H4 (cell line): ENCODE measurements around the gene YBEY. TPM values are rescaled to one million over a fixed set of nuclear protein-coding genes. Genes with fewer than 3 reads are reported as not detected.
"Not testable (repeated sequence)": the region's sequence is repeated elsewhere in the genome, so short reads cannot be mapped to it uniquely, and the experiment has no call there.

Experiments
- DNase-seq: peaks from one replicate; pipeline ENCODE4 v3.0.0-alpha.2; 2015; ENCODE audit warnings: low spot score
- total RNA-seq: library from RNA; depleted of rRNA; stranded (reverse); fragments of >200 nt; shearing (Covaris generic); gene quantifications from 2 replicates; pipeline ENCODE4 v1.2.3, GENCODE V29; 2014

The YBEY gene
- total RNA-seq, 1 experiment from 2014 or later: 38.2 TPM

DNA sequence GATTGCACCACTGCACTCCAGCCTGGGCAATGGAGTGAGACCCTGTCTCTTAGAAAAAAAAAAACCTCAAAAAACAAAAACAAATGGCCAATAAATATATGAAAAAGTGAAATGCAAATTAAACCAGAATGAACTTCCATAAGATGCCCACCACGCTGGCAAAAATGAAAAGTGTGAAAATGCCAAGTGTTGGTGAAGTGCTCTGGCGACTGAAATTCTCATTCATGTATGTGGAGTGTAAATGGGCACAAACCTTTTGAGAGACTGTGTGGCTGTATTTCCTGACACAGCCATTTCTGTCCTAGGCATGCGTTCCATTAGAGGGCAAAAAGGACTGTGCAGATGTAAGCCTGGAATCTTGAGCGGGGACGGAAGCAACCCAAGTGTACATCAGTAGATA lies 18.3 kb downstream of the YBEY start:
- no peak for DNase-seq

DNA sequence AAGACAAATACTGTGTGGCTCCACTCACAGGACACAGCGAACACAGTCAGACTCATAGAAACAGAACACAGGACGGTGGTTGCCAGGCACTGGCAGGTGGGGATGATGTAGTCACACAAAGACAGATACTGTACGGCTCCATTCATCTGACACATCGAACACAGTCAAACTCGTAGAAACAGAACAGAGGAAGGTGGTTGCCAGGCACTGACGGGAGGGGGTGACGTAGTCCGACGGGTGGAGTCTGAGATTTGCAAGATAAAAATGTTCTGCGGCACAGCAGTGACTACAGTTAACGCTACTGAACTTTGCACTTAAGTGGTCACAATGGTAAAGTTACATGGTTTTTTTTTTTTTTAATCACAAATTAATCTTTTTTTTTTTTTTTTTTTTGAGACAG lies 18.8 kb downstream of the YBEY start:
- no peak for DNase-seq

DNA sequence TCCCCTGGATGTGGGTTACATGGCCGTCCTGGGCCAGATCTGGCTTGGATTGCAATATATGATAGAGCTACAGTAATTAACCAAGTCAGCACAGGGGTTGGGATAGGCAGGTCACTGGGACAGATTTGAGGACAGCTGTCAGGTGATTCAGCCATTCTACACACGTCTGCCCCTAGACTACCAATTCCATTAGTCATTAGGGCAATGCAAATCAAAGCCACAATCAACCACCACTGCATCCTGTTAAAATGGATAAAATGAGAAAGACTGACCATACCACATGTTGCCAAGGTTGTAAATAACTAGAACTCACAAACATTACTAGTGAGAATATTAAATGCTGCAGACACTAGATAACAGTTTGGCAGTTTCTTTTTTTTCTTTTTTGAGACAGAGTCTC lies 21.5 kb downstream of the YBEY start:
- DNase-seq: no peak

DNA sequence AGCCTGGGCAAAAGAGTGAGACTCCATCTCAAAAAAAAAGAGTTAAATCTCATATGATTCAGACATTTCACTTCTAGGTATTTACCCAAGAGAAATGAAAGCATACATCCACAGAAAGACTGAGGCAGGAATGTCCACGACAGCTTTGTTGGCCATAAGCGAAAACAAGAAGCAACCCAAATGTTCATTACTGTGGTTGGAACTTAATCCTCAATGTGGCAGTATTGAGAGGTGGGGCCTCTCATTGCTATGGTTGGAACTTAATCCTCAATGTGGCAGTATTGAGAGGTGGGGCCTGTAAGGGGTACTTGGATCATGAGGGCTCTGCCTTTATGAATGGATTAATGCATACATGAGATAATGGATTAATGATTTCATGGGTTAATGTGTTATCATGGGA lies 22.3 kb downstream of the YBEY start:
- no peak for DNase-seq

DNA sequence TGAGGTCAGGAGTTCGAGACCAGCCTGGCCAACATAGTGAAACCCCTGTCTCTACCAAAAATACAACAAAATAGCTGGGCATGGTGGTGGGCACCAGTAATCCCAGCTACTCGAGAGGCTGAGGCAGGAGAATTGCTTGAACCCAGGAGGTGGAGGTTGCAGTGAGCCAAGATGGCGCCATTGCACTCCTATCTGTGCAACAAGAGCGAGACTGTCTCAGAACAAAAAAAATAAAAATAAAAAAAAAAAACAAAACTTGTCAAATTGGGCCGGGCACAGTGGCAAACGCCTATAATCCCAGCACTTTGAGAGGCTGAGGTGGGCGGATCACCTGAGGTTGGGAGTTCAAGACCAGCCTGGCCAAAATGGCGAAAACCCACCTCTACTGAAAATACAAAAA lies 24.1 kb downstream of the YBEY start:
- DNase-seq: not testable (repeated sequence)

DNA sequence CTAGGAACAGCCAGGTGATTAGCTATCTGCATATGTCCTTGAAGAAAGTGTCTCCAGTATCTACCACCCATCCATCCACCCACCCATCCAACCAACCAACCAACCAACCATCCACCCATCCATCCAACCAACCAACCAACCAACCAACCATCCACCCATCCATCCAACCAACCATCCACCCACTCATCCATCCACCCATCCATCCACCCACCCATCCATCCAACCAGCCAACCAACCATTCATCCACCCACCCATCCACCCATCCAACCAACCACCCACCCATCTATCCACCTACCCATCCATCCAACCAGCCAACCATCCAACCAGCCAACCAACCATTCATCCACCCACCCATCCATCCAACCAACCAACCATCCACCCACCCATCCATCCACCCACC lies 25.4 kb downstream of the YBEY start:
- DNase-seq: no peak

DNA sequence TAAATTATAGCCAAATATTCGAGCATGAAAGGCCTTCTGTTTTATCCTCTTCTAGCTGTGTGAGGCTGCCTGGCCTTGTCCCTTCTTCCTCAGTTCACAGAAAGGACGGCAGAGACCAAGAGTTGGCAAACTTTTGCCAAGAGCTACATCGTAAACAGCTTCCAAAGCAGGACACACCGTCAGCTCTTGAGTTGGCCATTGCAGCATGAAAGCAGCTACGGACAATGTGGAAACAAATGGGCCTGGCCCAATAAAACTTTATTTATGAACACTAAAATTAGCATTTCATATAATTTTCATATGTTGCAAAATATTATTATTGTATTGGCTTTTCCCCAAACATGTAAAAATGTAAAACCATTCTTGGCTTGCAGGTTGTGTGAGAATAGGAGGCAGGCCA lies 26.8 kb downstream of the YBEY start:
- DNase-seq: no peak

DNA sequence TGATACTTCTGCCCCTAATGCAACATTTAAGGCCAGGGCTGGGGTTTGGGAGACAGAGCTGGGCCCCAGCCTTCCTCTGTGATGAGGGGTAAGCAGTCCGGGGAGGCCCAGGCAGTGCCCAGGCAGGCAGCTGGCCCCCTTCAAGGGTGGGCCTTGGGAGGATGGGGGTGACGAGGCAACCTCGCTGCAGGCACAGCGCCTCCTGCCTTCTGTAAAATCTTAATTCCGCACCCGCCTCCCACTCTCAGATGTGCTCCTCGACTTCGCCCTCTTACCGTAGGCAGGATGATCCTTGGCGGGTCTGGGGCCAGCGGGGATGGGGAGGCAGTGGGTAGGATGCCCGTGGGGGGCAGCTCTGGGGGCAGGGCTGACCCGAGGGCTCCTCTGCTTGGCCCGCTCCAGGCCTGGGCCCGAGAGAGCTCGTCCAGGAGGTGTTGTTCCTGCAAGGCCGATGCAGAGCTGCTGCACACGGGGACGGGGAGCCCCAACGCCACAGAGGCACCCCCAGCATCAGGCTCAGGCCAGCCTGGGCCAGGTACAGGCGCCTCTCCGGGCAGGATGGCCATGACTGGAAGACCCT lies 28.4 kb downstream of the YBEY start:
- no peak for DNase-seq

DNA sequence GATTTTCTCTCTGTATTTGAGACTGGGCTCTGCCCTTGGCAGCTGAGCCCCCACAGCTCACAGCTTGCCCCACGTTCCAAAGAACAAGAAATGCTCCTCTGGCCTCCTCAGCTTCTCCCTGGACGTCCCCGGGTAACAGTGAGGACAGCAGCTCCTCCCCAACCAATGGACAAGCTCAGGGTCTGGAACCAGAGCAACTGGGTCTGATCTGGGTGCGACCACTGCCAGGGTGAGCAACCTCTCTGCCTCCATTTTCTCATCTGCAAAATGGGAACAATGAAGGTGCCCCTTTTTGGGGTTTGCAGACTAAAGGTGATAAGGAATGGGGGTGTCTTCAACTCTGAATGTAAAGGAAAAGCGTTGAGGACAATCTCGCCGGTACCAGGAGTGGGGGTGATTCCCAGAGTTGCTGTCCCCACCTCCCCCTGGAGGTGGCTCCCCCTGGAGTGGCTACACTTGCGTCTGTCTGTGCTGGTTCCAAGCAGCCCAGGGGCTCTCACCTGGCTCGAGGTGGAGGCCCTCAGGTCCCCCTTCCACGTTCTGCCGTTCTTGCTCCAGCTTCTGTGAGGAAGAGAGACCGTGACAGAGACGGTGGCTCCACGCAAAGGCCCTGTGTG lies 30.7 kb downstream of the YBEY start:
- no peak for DNase-seq

DNA sequence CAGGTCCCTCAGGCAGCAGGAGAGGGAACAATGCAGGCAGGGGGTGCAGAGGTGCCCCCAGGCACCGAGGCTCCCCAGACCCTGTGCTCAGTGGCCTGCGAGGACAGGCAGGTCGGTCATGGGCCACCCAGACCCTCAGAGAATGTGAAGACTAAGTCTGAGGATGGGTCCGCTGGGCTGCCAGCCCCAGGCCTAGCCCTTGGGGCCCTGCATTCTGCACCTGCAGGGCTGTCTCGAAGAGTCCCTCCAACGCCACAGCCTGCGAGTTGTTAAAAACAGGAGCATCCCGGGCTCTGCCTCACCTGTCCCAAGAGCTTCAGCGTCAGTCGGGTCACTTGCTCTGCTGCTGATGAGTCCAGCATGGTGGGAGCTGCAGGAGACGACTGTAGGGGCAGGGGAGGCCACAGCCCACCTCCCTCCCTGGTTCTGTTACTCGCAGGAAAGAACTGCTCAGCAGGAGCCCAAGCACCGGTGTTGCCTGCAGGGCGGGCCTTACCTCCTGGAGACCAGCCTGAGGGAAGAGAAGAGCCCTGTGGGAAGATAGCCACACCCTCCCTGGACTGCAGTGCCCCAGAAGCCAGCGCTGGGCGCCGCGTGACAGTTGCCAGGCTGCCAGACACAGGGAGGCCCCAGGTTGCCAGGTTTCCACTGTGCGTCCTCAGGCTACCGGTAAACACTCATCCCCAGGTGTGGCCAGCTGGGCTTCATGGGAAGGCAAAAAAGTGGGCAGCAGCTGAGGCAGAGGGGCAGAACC lies 31.7 kb downstream of the YBEY start:
- no peak for DNase-seq

DNA sequence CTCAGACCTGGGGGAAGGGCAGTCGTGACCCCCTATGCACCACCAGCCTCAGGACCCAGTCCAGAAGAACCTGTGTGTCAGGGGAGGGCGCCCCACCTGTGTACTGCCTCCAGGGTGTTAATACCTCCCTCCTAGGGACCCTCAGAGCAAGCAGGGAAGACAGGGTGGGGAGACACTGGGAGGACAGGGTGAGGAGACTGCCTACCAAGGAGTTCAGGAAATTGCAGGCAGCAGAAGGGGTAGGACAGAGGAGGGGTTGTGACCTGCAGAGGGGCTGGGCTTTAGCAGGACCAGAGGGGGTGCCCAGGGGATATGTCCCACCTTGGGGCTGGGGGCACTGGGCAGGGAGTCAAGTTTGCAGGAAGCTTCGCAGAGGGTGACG lies 32.3 kb downstream of the YBEY start:
- no peak for DNase-seq

DNA sequence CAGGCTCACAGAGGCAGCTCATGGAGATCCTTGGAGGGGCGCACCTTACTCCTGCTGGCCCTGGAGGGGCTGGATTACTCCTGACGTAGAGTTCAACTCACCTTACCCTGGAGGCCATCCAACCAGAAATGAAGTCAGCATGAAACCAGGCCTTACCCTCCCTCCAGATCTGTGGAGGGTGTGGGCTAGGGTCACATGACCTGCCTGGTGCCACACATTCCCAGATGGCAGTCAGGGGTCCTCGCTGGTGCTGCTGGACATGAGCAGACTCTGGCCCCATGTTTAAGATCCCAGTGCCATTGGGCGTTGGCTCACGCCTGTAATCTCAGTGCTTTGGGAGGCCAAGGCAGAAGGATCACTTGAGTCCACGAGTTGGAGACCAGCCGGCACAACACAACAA lies 33.0 kb downstream of the YBEY start:
- no peak for DNase-seq

DNA sequence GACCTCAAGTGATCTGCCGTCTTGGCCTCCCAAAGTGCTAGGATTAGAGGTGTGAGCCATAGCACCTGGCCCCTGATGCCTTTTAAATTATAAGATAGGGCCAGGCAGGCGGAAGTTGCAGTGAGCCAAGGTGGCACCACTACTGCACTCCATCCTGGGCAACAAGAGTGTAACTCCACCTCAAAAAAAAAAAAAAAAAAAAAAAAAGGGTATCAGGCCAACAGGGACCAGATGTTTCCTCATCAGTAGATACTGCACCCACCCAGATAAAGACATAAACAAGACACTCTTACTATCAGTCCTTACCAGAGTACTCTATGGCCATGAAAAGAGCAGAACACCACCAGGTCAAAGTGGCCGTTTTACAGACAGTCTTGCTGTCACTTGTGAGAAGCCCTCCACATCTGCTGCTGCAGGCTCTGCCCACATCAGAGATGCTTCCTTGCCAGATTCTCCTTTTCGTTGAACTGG lies 34.2 kb downstream of the YBEY start:
- DNase-seq: no peak

DNA sequence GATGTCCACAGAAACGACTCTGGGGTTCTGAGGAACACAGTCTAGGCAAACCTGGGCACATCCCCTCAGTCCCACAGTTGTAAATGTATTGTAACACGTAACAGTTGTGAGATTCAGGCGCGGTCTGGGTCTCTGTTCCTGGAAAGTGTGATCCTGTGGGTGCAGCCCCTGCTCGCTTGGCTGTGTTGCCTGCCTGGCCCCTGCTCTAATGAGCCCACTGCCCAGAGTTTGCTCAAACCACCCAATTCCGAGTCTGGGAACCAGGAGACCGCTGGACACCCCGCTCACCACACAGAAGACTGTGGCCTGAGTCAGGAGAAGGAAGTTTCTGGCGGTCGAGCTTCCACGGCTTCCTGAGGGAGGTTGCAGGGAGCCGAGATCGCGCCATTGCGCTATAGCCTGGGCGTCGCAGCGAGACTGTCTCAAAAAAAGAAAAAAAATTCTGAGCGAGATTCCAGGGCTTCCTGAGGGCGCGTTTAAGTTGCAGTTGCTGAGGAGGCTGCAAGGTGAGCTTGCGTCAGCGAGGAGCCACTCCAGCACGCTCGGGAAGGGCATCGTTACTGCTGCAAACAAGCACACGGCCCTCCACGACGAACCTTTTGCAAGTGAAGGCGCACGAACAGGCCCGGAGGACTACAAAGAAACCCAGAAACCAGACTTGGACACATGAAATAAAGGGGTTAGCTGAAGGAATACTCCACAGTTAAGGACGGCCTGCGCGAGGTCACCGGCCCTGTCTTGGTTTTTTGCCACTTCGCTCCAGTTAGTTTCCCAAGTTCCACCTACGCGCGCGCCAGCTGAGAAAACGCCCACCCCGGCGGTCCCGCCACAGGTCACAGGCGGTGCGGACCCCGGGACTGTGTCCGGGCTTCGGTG lies 36.4 kb downstream of the YBEY start:
- DNase-seq: no peak

DNA sequence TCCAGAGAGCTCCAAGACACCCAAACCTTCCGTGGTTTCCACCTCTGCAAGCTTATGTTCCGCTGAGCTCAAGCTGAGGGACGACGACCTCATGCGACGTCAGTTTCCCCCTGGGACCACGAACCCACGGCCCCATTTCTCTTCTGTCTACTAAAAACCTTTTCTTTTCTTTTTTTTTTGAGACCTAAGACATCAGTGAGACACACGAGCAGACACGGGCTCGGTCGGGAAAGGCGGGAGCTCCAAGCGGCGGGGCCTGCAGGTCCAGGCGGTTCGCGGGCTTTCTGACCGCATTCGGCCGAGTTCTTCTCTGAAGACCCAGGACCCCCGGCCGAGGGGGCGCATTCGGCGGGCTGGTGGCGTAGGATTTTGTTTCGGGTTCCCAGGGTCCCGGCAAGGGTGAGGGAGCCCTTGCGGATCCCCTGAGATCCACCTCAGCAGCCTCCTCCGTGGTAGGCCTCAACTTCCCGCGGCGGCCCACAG lies 37.1 kb downstream of the YBEY start:
- DNase-seq: no peak

DNA sequence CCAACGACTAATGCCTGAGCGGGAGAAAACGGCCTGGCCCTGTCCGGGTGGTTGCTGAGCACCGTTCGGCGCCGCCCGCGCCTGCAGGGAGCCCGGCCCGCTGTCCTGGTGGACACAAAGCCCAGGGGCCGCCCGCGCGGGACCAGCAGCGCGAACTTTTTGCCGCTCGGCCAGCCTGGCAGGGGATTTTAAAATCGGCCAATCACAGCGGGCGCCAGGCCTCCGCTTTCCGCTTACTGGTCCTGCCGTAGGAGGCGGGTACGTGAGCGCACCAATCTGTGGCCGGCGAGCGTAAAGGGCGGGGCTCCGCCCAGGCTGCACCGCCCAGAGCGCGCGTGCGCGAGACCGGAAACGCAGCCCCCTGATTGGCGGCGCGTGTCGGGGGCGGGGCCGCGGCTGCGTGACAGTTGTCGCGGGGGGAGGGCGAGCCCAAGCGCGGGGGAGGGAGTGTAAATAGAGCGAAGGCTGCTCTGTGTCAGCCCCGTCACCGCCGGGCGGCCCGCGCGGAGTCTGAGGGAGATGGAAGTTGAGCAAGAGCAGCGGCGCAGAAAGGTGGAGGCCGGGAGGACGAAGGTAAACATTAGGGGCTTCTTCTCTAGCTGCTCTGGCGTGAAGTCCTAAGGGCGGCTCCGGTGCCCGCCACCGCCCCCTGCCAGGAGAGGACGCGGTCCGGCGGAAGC lies 37.7 kb downstream of the YBEY start, which contains the start of the genes C21orf58 and PCNT:
C21orf58 (minus strand) TSS at position 161 of the 680 bp plus-strand sequence. CDS start 1,132 bp downstream, outside the sequence.
PCNT (plus strand) TSS at position 447 of the 680 bp plus-strand sequence; CDS start at position 520, 73 bp downstream.
- peak; percentile 97 for DNase-seq

DNA sequence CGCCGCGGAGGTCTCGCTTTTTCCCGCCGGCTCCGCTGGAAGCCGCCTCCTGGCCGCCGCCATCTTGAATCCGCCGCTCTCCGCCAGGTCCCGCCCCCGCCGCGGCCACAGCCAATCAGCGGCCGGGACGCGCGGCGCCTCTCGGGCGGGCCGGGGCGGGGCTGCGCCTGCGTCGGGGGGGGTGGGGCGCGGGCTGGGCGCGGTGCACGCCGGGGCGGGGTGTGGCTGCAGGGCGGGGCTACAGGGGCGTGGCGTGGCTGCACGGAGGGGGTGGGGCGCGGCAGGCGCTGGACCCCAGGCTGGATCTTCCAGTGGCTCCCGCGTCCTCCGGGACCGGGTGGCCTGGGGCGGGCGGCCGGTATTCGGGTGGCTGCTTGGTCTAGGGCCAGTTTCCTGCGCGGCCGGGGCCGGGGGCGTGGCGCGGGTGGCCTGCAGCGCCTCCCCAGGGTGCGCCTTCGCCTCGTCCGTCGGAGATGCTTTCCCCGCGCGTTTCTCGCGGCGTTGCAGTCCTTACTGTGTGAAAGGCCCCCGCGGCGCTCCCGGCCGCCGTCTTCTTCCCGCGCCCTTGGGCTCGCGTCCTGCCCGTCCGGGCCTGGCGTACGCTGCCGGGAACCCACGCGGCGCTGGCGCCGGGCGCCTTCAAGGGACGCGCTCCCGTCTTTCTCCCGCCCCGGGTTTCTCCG lies 38.4 kb downstream of the YBEY start:
- peak; percentile 61 for DNase-seq

DNA sequence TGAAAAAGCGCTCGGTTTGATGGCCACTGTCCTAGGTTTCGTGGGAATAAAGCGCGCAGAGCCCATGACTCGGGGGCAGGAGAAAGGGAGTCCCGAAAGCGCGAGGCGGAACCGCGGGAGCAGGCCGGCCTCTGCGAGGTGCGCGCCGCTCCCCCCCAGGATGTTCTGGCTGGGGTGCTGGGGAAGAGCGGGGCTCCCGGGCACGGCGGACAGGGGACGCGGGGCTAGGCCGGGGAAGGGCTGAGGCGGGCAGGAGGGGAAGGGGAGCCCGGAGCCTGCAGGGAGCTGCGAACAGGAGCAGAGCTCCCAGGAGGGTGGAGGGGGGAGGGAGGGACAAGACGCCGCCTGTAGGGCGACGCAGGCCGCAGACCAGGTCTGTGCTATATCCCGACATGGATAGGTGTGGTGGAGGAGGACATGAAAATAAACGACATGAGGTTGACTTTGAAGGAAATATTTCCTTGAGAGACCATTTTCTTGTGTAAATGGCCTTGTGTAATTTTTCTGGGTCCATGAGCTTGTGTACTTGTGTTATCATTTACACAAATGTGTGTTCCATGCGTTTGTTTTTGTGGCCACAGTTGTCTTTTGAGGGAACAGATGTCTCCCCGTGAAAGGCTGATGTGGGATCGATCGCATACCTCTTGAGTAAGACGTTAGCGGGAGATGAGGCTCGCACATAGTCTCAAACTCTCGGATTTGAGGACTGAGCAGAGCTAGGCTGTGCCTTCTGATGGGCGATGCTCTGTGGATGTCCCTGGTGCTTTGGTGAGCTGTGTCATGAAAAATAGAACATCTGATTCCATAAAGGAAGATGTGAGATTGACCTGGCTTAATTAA lies 39.2 kb downstream of the YBEY start:
- peak; percentile 56 for DNase-seq

DNA sequence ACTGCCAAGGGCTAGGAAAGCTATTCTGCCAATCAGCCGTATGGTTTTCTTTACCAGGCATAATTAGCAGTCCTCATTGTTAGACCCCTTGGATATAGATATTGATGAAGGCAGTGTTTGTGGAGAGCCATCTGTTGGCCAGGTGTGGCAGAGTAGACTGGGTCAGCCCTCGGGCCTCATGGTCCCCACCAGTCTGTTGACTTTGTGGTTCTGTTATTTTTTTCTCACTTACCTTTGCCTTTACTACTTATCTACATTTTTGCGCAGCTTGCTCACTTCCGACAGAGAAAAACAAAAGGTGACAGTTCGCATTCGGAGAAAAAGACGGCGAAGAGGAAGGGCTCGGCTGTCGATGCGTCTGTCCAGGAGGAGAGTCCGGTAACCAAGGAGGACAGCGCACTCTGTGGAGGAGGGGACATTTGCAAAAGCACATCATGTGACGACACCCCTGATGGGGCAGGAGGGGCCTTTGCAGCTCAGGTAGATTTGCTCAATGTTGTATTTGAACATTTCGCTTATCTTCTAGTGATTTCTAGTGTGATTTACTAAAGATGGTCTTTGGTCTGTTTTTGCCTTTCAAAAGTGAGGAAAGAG lies 40.1 kb downstream of the YBEY start:
- no peak for DNase-seq
